Uterus (tissue), 2 donors: ENCODE results near the gene FNBP1.

Experiments
- POLR2A ChIP-seq, 2 donors: fragments of 450-650 bp; IDR thresholded peaks; one replicate each; pipeline ENCODE4 v1.6.1; 2016; ENCODE audit warnings: antibody characterized with exemption in 2 of 2, mild to moderate bottlenecking in 1 of 2, moderate library complexity in 1 of 2
- TF ChIP-seq, protein P1 (sequence below), 4 experiments: fragments of 200-600 bp in 2 of 4; fragments of 450-650 bp in 2 of 4; sonication (generic) in 2 of 4; IDR thresholded peaks; one replicate each; pipeline ENCODE4 v1.5.1; 2016 to 2019; ENCODE audit warnings: antibody characterized with exemption in 4 of 4, mild to moderate bottlenecking in 2 of 4, moderate library complexity in 1 of 4

GRCh38 chr9:130002320-130002719 lies 40.7 kb downstream of the FNBP1 start:
- no peak for TF ChIP-seq POLR2A (IDR thresholded peaks at IDR 0.05)
- TF ChIP-seq, protein P1, sequence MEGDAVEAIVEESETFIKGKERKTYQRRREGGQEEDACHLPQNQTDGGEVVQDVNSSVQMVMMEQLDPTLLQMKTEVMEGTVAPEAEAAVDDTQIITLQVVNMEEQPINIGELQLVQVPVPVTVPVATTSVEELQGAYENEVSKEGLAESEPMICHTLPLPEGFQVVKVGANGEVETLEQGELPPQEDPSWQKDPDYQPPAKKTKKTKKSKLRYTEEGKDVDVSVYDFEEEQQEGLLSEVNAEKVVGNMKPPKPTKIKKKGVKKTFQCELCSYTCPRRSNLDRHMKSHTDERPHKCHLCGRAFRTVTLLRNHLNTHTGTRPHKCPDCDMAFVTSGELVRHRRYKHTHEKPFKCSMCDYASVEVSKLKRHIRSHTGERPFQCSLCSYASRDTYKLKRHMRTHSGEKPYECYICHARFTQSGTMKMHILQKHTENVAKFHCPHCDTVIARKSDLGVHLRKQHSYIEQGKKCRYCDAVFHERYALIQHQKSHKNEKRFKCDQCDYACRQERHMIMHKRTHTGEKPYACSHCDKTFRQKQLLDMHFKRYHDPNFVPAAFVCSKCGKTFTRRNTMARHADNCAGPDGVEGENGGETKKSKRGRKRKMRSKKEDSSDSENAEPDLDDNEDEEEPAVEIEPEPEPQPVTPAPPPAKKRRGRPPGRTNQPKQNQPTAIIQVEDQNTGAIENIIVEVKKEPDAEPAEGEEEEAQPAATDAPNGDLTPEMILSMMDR (IDR thresholded peaks at IDR 0.05): no peak
